T-helper 2 cell treated with Interferon-gamma antibody and Interleukin-4, amounts not matched to agents 5 μg/mL and 100 μg/mL, for 36 hours (primary cell): ENCODE results near the gene ISG20L2.
"Not testable (repeated sequence)": the region's sequence is repeated elsewhere in the genome, so short reads cannot be mapped to it uniquely, and the experiment has no call there.

ENCODE experiments used
- DNase-seq: peaks from one replicate; pipeline ENCODE4 v3.0.0; 2021; ENCODE audit warnings: low spot score
- H3K27ac Mint-ChIP-seq: one replicate; pipeline ENCODE4 v1.8.0; 2021; ENCODE audit warnings: mild to moderate bottlenecking, mixed read lengths
- H3K27me3 Mint-ChIP-seq: one replicate; pipeline ENCODE4 v1.8.0; 2021; ENCODE audit warnings: low read depth, mixed read lengths
- H3K36me3 Mint-ChIP-seq: one replicate; pipeline ENCODE4 v1.8.0; 2021; ENCODE audit warnings: low read depth, mixed read lengths
- H3K4me1 Mint-ChIP-seq: one replicate; pipeline ENCODE4 v1.8.0; 2021; ENCODE audit warnings: low read depth, mixed read lengths
- H3K4me3 Mint-ChIP-seq: one replicate; pipeline ENCODE4 v1.8.0; 2022; ENCODE audit warnings: mild to moderate bottlenecking, moderate library complexity, mixed read lengths
- H3K9me3 Mint-ChIP-seq: one replicate; pipeline ENCODE4 v1.8.0; 2021; ENCODE audit warnings: mixed read lengths

ISG20L2 gene

GRCh38 chr1:156765136-156765535, 36.6 kb upstream of the ISG20L2 start:
- H3K27me3 Mint-ChIP-seq, H3K9me3 Mint-ChIP-seq, H3K27ac Mint-ChIP-seq, DNase-seq, H3K4me3 Mint-ChIP-seq: not testable (repeated sequence)
- Mint-ChIP-seq H3K36me3 (peaks cover 11% of the 10 kb centered on the region), H3K4me1 (peaks cover 20% of the 10 kb centered on the region)

- Mint-ChIP-seq H3K27ac (no peak overlapping the region), H3K4me1 (no peaks in the 10 kb centered on the region), H3K36me3 (no peaks in the 10 kb centered on the region), H3K9me3 (no peaks in the 10 kb centered on the region), H3K27me3 (no peaks in the 10 kb centered on the region), H3K4me3 (no peak overlapping the region)
- no peak for DNase-seq
Measured at GRCh38 chr1:156760796-156761104, 32.2 kb upstream of the ISG20L2 start.

GRCh38 chr1:156760092-156760795, 31.7 kb upstream of the ISG20L2 start:
- no peaks in the 10 kb centered on the region for H3K36me3 Mint-ChIP-seq
- no peak for DNase-seq
- H3K4me1 Mint-ChIP-seq, result no peaks in the 10 kb centered on the region
- no peaks in the 10 kb centered on the region for H3K27me3 Mint-ChIP-seq
- no peak overlapping the region for H3K27ac Mint-ChIP-seq
- no peaks in the 10 kb centered on the region for H3K9me3 Mint-ChIP-seq
- H3K4me3 Mint-ChIP-seq, result no peak overlapping the region

GRCh38 chr1:156757572-156758253, 29.1 kb upstream of the ISG20L2 start:
- H3K27ac Mint-ChIP-seq, H3K9me3 Mint-ChIP-seq, H3K36me3 Mint-ChIP-seq, DNase-seq, H3K4me3 Mint-ChIP-seq, H3K4me1 Mint-ChIP-seq, H3K27me3 Mint-ChIP-seq: not testable (repeated sequence)

- Mint-ChIP-seq H3K9me3 (no peaks in the 10 kb centered on the region), H3K36me3 (no peaks in the 10 kb centered on the region), H3K27me3 (no peaks in the 10 kb centered on the region), H3K27ac (no peak overlapping the region), H3K4me1 (peaks cover 10% of the 10 kb centered on the region), H3K4me3 (no peak overlapping the region)
- DNase-seq, result no peak
Measured at GRCh38 chr1:156756355-156756754, 27.8 kb upstream of the ISG20L2 start.

GRCh38 chr1:156755527-156755950, 27.0 kb upstream of the ISG20L2 start:
- Mint-ChIP-seq H3K9me3 (no peaks in the 10 kb centered on the region), H3K36me3 (peaks cover 1% of the 10 kb centered on the region), H3K27me3 (no peaks in the 10 kb centered on the region), H3K4me3 (no peak overlapping the region), H3K27ac (no peak overlapping the region), H3K4me1 (peaks cover 10% of the 10 kb centered on the region)
- no peak for DNase-seq

- no peaks in the 10 kb centered on the region for H3K9me3 Mint-ChIP-seq
- no peak overlapping the region for H3K4me3 Mint-ChIP-seq
Measured at GRCh38 chr1:156754219-156754618, 25.7 kb upstream of the ISG20L2 start.

GRCh38 chr1:156752843-156753482, 24.4 kb upstream of the ISG20L2 start:
- no peak for DNase-seq
- H3K4me3 Mint-ChIP-seq, result peak overlapping the region; percentile 95
- peaks cover 33% of the 10 kb centered on the region for H3K4me1 Mint-ChIP-seq
- no peaks in the 10 kb centered on the region for H3K9me3 Mint-ChIP-seq
- peaks cover 23% of the 10 kb centered on the region for H3K36me3 Mint-ChIP-seq
- no peaks in the 10 kb centered on the region for H3K27me3 Mint-ChIP-seq
- peak overlapping the region; percentile 67 for H3K27ac Mint-ChIP-seq

More at GRCh38 chr1:156754219-156754618, 25.7 kb upstream of the ISG20L2 start:
- no peak overlapping the region for H3K27ac Mint-ChIP-seq
- no peak for DNase-seq
- H3K27me3 Mint-ChIP-seq, result no peaks in the 10 kb centered on the region
- peaks cover 20% of the 10 kb centered on the region for H3K4me1 Mint-ChIP-seq
- peaks cover 13% of the 10 kb centered on the region for H3K36me3 Mint-ChIP-seq

GRCh38 chr1:156751757-156752481, 23.4 kb upstream of the ISG20L2 start:
- Mint-ChIP-seq H3K27me3 (no peaks in the 10 kb centered on the region), H3K4me3 (peak overlapping the region; percentile 95), H3K9me3 (no peaks in the 10 kb centered on the region), H3K27ac (peak overlapping the region; percentile 94), H3K36me3 (peaks cover 23% of the 10 kb centered on the region), H3K4me1 (peaks cover 40% of the 10 kb centered on the region)
- DNase-seq, result peak; percentile 95

GRCh38 chr1:156751451-156751756, 22.8 kb upstream of the ISG20L2 start, which contains the start of gene HDGF:
HDGF (minus strand) TSS chr1:156751675; CDS start chr1:156751429, 246 bp downstream.
- peak within 1 kb of the TSS; percentile 98 for H3K4me3 Mint-ChIP-seq
- no peak for DNase-seq
- no peaks in the 10 kb centered on the region for H3K9me3 Mint-ChIP-seq
- H3K27me3 Mint-ChIP-seq, result no peaks in the 10 kb centered on the region
- H3K36me3 Mint-ChIP-seq, result peaks cover 23% of the 10 kb centered on the region
- H3K27ac Mint-ChIP-seq, result peak within 1 kb of the TSS; percentile 96
- H3K4me1 Mint-ChIP-seq, result peaks cover 42% of the 10 kb centered on the region

- DNase-seq, result peak; percentile 34
Measured at GRCh38 chr1:156750711-156751450, 22.3 kb upstream of the ISG20L2 start.

GRCh38 chr1:156750191-156750672, 21.7 kb upstream of the ISG20L2 start:
- H3K27me3 Mint-ChIP-seq, result no peaks in the 10 kb centered on the region
- peaks cover 53% of the 10 kb centered on the region for H3K4me1 Mint-ChIP-seq
- peak overlapping the region; percentile 96 for H3K27ac Mint-ChIP-seq
- H3K9me3 Mint-ChIP-seq, result no peaks in the 10 kb centered on the region
- peak overlapping the region; percentile 98 for H3K4me3 Mint-ChIP-seq
- H3K36me3 Mint-ChIP-seq, result peaks cover 30% of the 10 kb centered on the region
- DNase-seq, result peak; percentile 37

More at GRCh38 chr1:156750711-156751450, 22.3 kb upstream of the ISG20L2 start:
- H3K36me3 Mint-ChIP-seq, result peaks cover 25% of the 10 kb centered on the region
- peak overlapping the region; percentile 98 for H3K4me3 Mint-ChIP-seq
- no peaks in the 10 kb centered on the region for H3K27me3 Mint-ChIP-seq
- peak overlapping the region; percentile 96 for H3K27ac Mint-ChIP-seq
- no peaks in the 10 kb centered on the region for H3K9me3 Mint-ChIP-seq
- peaks cover 47% of the 10 kb centered on the region for H3K4me1 Mint-ChIP-seq

GRCh38 chr1:156749419-156750118, 21.0 kb upstream of the ISG20L2 start:
- H3K4me3 Mint-ChIP-seq, result peak overlapping the region; percentile 98
- H3K9me3 Mint-ChIP-seq, result no peaks in the 10 kb centered on the region
- H3K27me3 Mint-ChIP-seq, result no peaks in the 10 kb centered on the region
- H3K4me1 Mint-ChIP-seq, result peaks cover 54% of the 10 kb centered on the region
- DNase-seq, result no peak
- peaks cover 35% of the 10 kb centered on the region for H3K36me3 Mint-ChIP-seq
- peak overlapping the region; percentile 96 for H3K27ac Mint-ChIP-seq
